A549 (cell line): Measurements from ENCODE around the gene ADCYAP1R1. TPM values are rescaled to one million over a fixed set of nuclear protein-coding genes. Genes with fewer than 3 reads are reported as not detected.

Experiments used
- ATAC-seq, 2 experiments: fragments of 200-7000 bp in 1 of 2; fragments of >200 bp in 1 of 2; cut with Nextera tagmentation in 1 of 2; cut with Tn5 transposase in 1 of 2; 3 replicates each; pipeline versions ENCODE4 v1.8.0 to v1.9.1; 2018 to 2020; ENCODE audit warnings: mild to moderate bottlenecking in 1 of 2, moderate library complexity in 1 of 2
- CTCF ChIA-PET: fragments of 300-600 bp; sonication (Branson Sonifier 250); formaldehyde crosslinking; extraction: SDS; loops from one replicate; lab custom pipeline; 2021; ENCODE audit warnings: antibody characterized with exemption, inconsistent platforms; lab: Yijun Ruan, JAX
- POLR2A ChIA-PET: fragments of 350-600 bp; formaldehyde crosslinking; extraction: SDS; loops from one replicate; lab custom pipeline; 2021; ENCODE audit warnings: antibody characterized with exemption, inconsistent platforms; lab: Yijun Ruan, JAX
- DNase-seq, 2 experiments: peaks; one replicate each; pipeline versions ENCODE4 v3.0.0 to v3.0.0-alpha.2; 2011 to 2016; ENCODE audit warnings: low read depth in 1 of 2, low spot score in 1 of 2
- FAIRE-seq: peaks from 2 replicates; lab custom pipeline; 2011; peaks lifted over from hg19 to GRCh38; lab: Jason Lieb, UNC
- H3K27ac ChIP-seq, 2 experiments: fragments of >200 bp; sonication (Bioruptor Twin); formaldehyde crosslinking; 3 replicates each; pipeline ENCODE4 v1.5.1; 2016 to 2017
- H3K4me1 ChIP-seq: fragments of >200 bp; sonication (Bioruptor Twin); formaldehyde crosslinking; 3 replicates; pipeline ENCODE4 v1.6.1; 2016
- H3K4me2 ChIP-seq: fragments of >200 bp; sonication (Bioruptor Twin); formaldehyde crosslinking; 3 replicates; pipeline ENCODE4 v1.6.1; 2016
- H3K4me3 ChIP-seq: fragments of >200 bp; sonication (Bioruptor Twin); formaldehyde crosslinking; 3 replicates; pipeline ENCODE4 v1.5.1; 2016
- H3K9me3 ChIP-seq: fragments of >200 bp; sonication (Bioruptor Twin); formaldehyde crosslinking; 3 replicates; pipeline ENCODE4 v1.6.1; 2016
- CBX2 ChIP-seq: fragments of 200-600 bp; sonication (generic); IDR thresholded peaks from 2 replicates; pipeline ENCODE4 v1.6.1; 2016; ENCODE audit warnings: low read depth, mild to moderate bottlenecking, borderline replicate concordance
- CBX8 ChIP-seq: fragments of 200-600 bp; sonication (generic); IDR thresholded peaks from 2 replicates; pipeline ENCODE4 v1.6.1; 2016
- CEBPB ChIP-seq, 2 experiments: fragments of >200 bp in 1 of 2; sonication (Bioruptor Twin) in 1 of 2; formaldehyde crosslinking in 1 of 2; IDR thresholded peaks; 2 replicates each; pipeline ENCODE4 v1.6.1; 2012 to 2016
- EHMT2 ChIP-seq: fragments of 200-600 bp; sonication (generic); IDR thresholded peaks from 2 replicates; pipeline ENCODE4 v1.6.1; 2016; ENCODE audit warnings: antibody characterized with exemption, low read depth, mild to moderate bottlenecking, moderate library complexity
- EP300 ChIP-seq, 2 experiments: fragments of >200 bp; sonication (Bioruptor Twin); formaldehyde crosslinking; IDR thresholded peaks; 2 replicates in 1 of 2; 3 replicates in 1 of 2; pipeline ENCODE4 v1.6.1; 2016 to 2017
- ESRRA ChIP-seq: fragments of 150-350 bp; IDR thresholded peaks from 2 replicates; pipeline ENCODE4 v1.6.1; 2014; ENCODE audit warnings: mild to moderate bottlenecking, low read length, borderline replicate concordance
- HOXB13 ChIP-seq: fragments of 250-450 bp; sonication (Bioruptor Pico); IDR thresholded peaks from 2 replicates; pipeline ENCODE4 v1.5.0; 2020; ENCODE audit warnings: low read depth, mild to moderate bottlenecking, moderate library complexity
- JUNB ChIP-seq: fragments of >200 bp; sonication (Bioruptor Twin); formaldehyde crosslinking; IDR thresholded peaks from 2 replicates; pipeline ENCODE4 v1.6.1; 2016
- MAFK ChIP-seq: fragments of 450-650 bp; IDR thresholded peaks from 2 replicates; pipeline ENCODE4 v1.6.1; 2014; ENCODE audit not compliant: partially characterized antibody
- NR3C1 ChIP-seq: fragments of >200 bp; sonication (Bioruptor Twin); formaldehyde crosslinking; IDR thresholded peaks from 3 replicates; pipeline ENCODE4 v1.6.1; 2017
- POLR2AphosphoS2 ChIP-seq: conservative IDR thresholded peaks from 2 replicates; pipeline ENCODE4 v1.6.1; 2012; ENCODE audit warnings: low read length, improper control_type of control experiment, inconsistent platforms
- RAD21 ChIP-seq, 2 experiments: fragments of >200 bp in 1 of 2; sonication (Bioruptor Twin) in 1 of 2; formaldehyde crosslinking in 1 of 2; IDR thresholded peaks in 1 of 2; conservative IDR thresholded peaks in 1 of 2; 2 replicates in 1 of 2; 3 replicates in 1 of 2; pipeline ENCODE4 v1.6.1; 2012 to 2018; ENCODE audit warnings: inconsistent platforms in 1 of 2
- RARB ChIP-seq: fragments of 250-450 bp; sonication (Bioruptor Pico); IDR thresholded peaks from 2 replicates; pipeline ENCODE4 v1.8.0; 2021; ENCODE audit warnings: mild to moderate bottlenecking, moderate library complexity
- RCOR1 ChIP-seq: fragments of 150-350 bp; IDR thresholded peaks from 2 replicates; pipeline ENCODE4 v1.6.1; 2014; ENCODE audit warnings: antibody characterized with exemption, low read length, low read depth
- RNF2 ChIP-seq: fragments of 200-600 bp; sonication (generic); IDR thresholded peaks from 2 replicates; pipeline ENCODE4 v1.6.1; 2016; ENCODE audit warnings: low read depth, mild to moderate bottlenecking, antibody characterized with exemption, moderate library complexity, borderline replicate concordance
- TP53 ChIP-seq: fragments of 250-450 bp; sonication (Bioruptor Pico); IDR thresholded peaks from 2 replicates; pipeline ENCODE4 v1.5.0; 2021; ENCODE audit warnings: mild to moderate bottlenecking, moderate library complexity
- ZC3H11A ChIP-seq: fragments of 450-650 bp; IDR thresholded peaks from 2 replicates; pipeline ENCODE4 v1.6.1; 2014; ENCODE audit warnings: antibody characterized with exemption, mild to moderate bottlenecking
- ZNF302 ChIP-seq: fragments of 250-450 bp; sonication (Bioruptor Pico); IDR thresholded peaks from 2 replicates; pipeline ENCODE4 v1.9.0; 2021; ENCODE audit warnings: inconsistent platforms, mild to moderate bottlenecking, moderate library complexity
- WGBS: methylation state at CpG from one replicate; pipeline ENCODE4 v1.1.6; 2017; ENCODE audit errors: missing lambda C conversion rate; 5-methylcytosine and 5-hydroxymethylcytosine counted together
- polyA plus RNA-seq, 4 experiments: library from polyadenylated mRNA; depleted of rRNA in 3 of 4; stranded (reverse); fragments of >200 nt; fragmentation: RNase III in 1 of 4; extraction: RNeasy Plus Mini Kit Qiagen cat#74134 plus additional on column Dnase treatment in 1 of 4; gene quantifications; 2 replicates in 3 of 4; 3 replicates in 1 of 4; pipeline ENCODE4 v1.2.3, GENCODE V29; 2011 to 2017
- TF ChIP-seq, protein P1 (sequence below): IDR thresholded peaks from 2 replicates; pipeline ENCODE4 v1.6.1; 2012
- TF ChIP-seq, protein P2 (sequence below): fragments of 250-450 bp; sonication (Bioruptor Pico); IDR thresholded peaks from 2 replicates; pipeline ENCODE4 v1.5.0; 2021; ENCODE audit warnings: mild to moderate bottlenecking, moderate library complexity, borderline replicate concordance
- TF ChIP-seq, protein P3 (sequence below): fragments of >200 bp; sonication (Bioruptor Twin); formaldehyde crosslinking; IDR thresholded peaks from 3 replicates; pipeline ENCODE4 v1.5.1; 2016
- TF ChIP-seq, protein P4 (sequence below): fragments of 250-450 bp; sonication (Bioruptor Pico); IDR thresholded peaks from 2 replicates; pipeline ENCODE4 v1.5.0; 2020; ENCODE audit warnings: low read depth, mild to moderate bottlenecking, moderate library complexity

Gene ADCYAP1R1
- polyA plus RNA-seq, 2 of the 4 experiments (the other 2 are of a cell fraction), result 0.01 TPM; not detected in 1

DNA sequence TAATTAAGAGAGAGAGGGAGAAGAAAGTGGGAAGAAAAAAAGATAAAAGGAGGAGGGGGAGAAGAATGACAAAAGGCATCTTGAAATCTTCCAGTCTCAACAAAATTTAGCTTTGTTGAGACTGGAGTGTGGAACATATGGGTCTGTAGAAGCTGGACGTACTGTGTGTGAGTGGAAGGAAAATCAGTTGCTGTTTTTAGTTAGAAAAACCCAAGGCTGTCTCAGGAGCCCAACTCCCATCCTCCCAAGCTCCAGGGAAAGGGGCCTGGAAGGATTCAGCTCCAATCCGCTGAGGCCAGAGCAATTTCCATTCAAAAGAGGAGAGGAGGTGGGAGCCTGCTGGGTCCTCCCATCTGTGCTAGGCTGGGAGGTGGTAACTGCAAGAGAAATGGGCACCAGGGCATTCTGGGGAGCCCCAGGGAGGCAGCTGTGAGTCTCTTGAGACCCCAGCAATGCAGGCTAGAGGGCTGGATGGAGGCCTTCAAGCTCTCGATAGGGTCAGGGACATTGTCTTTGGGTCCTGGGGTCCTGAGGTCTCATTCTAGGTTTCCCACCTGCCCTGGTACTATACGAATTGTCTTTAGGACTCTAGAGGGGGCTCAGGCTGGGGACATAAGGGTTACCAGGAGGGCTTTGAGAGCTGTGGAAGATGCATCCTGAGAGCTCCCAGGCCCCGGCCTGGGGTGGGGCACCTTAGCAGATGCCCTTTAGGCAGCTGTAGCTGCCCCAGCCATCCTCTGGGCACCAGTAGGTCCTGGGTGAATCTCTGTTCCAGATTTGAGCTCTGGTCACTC lies 21.4 kb downstream of the ADCYAP1R1 start:
- WGBS, result 42% methylated on average over 4 of the region's 5 CpGs
- ChIA-PET POLR2A (no interaction called here), CTCF (interaction anchor here (0.9 to 2.9 kb wide), 6 partner anchors 12 to 272 kb away, joined by 3 to 10 read pairs (median 4); no protein-coding TSS in a partner anchor)
- Histone ChIP-seq H3K9me3 (no peaks in the 10 kb centered on the region), H3K27ac (no peak overlapping the region), H3K4me3 (no peak overlapping the region), H3K4me2 (no peak overlapping the region), H3K4me1 (no peaks in the 10 kb centered on the region)
- no peak for DNase-seq
- no peak for ATAC-seq
- no peak for FAIRE-seq
- TF ChIP-seq MAFK (no peak), CBX2 (no peak), POLR2AphosphoS2 (no peak), EHMT2 (no peak), ZNF302 (CRISPR knock-in tag) (no peak), CBX8 (no peak), HOXB13 (CRISPR knock-in tag) (no peak), RAD21 (conservative IDR thresholded peaks at IDR 0.05 in 1 of 2, IDR thresholded peaks at IDR 0.05 in 1 of 2) (no peak)
- TF ChIP-seq, protein P1, sequence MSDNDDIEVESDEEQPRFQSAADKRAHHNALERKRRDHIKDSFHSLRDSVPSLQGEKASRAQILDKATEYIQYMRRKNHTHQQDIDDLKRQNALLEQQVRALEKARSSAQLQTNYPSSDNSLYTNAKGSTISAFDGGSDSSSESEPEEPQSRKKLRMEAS, result no peak
- TF ChIP-seq, protein P2, sequence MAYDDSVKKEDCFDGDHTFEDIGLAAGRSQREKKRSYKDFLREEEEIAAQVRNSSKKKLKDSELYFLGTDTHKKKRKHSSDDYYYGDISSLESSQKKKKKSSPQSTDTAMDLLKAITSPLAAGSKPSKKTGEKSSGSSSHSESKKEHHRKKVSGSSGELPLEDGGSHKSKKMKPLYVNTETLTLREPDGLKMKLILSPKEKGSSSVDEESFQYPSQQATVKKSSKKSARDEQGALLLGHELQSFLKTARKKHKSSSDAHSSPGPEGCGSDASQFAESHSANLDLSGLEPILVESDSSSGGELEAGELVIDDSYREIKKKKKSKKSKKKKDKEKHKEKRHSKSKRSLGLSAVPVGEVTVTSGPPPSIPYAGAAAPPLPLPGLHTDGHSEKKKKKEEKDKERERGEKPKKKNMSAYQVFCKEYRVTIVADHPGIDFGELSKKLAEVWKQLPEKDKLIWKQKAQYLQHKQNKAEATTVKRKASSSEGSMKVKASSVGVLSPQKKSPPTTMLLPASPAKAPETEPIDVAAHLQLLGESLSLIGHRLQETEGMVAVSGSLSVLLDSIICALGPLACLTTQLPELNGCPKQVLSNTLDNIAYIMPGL (CRISPR knock-in tag), result no peak

DNA sequence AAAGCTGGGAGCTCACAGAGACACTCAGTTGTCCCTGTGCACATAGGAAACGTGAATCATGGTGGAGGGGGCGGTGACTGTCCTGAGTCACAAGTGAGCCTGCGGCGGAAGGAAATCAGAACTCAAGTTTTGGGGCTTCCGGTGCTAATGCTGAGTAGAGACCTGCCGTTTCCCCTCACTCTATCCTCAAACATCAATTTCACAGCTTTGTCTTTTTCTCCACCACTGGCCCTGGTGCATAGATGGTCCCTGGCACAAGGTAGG lies 21.9 kb downstream of the ADCYAP1R1 start:
- Histone ChIP-seq H3K9me3 (no peaks in the 10 kb centered on the region), H3K4me2 (no peak overlapping the region), H3K4me3 (no peak overlapping the region), H3K4me1 (no peaks in the 10 kb centered on the region), H3K27ac (no peak overlapping the region)
- WGBS, result 55% methylated on average over 6 of the region's 6 CpGs
- POLR2A ChIA-PET, result no interaction called here
- no peak for DNase-seq
- FAIRE-seq, result no peak
- no peak for ATAC-seq
- TF ChIP-seq NR3C1, result no peak
- TF ChIP-seq ZC3H11A, result no peak
- TF ChIP-seq EP300 (IDR thresholded peaks at IDR 0.05), result no peak
- no peak for TF ChIP-seq CEBPB (IDR thresholded peaks at IDR 0.05)
- TF ChIP-seq, protein P3, sequence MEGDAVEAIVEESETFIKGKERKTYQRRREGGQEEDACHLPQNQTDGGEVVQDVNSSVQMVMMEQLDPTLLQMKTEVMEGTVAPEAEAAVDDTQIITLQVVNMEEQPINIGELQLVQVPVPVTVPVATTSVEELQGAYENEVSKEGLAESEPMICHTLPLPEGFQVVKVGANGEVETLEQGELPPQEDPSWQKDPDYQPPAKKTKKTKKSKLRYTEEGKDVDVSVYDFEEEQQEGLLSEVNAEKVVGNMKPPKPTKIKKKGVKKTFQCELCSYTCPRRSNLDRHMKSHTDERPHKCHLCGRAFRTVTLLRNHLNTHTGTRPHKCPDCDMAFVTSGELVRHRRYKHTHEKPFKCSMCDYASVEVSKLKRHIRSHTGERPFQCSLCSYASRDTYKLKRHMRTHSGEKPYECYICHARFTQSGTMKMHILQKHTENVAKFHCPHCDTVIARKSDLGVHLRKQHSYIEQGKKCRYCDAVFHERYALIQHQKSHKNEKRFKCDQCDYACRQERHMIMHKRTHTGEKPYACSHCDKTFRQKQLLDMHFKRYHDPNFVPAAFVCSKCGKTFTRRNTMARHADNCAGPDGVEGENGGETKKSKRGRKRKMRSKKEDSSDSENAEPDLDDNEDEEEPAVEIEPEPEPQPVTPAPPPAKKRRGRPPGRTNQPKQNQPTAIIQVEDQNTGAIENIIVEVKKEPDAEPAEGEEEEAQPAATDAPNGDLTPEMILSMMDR, result no peak
- TF ChIP-seq CBX2, result no peak
- TF ChIP-seq, protein P2 (CRISPR knock-in tag), result no peak
- no peak for TF ChIP-seq RNF2
- TF ChIP-seq ESRRA, result no peak
- TF ChIP-seq RCOR1, result no peak
- TF ChIP-seq ZNF302 (CRISPR knock-in tag), result no peak
- TF ChIP-seq RARB, result no peak
- TF ChIP-seq, protein P4, sequence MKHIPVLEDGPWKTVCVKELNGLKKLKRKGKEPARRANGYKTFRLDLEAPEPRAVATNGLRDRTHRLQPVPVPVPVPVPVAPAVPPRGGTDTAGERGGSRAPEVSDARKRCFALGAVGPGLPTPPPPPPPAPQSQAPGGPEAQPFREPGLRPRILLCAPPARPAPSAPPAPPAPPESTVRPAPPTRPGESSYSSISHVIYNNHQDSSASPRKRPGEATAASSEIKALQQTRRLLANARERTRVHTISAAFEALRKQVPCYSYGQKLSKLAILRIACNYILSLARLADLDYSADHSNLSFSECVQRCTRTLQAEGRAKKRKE, result no peak
- TF ChIP-seq TP53 (CRISPR knock-in tag), result no peak
- TF ChIP-seq JUNB, result no peak
- TF ChIP-seq EHMT2, result no peak
- CTCF ChIA-PET, result interaction anchor here (1.1 to 2.9 kb wide), 4 partner anchors 29 to 272 kb away, joined by 3 to 10 read pairs (median 6); no protein-coding TSS in a partner anchor
